ENCODE data around the gene EPHA6.
"Not testable (repeated sequence)": the region's sequence is repeated elsewhere in the genome, so short reads cannot be mapped to it uniquely, and the experiment has no call there.

EPHA6 gene

GRCh38 chr3:97197083-97197482, 382.7 kb downstream of the EPHA6 start:
- DNase-seq: no peak

GRCh38 chr3:97197830-97198229, 383.4 kb downstream of the EPHA6 start:
- DNase-seq: no peak

GRCh38 chr3:97200387-97200786, 386.0 kb downstream of the EPHA6 start:
- DNase-seq: no peak

GRCh38 chr3:97201814-97202213, 387.4 kb downstream of the EPHA6 start:
- DNase-seq: no peak

GRCh38 chr3:97228966-97229365, 414.6 kb downstream of the EPHA6 start:
- DNase-seq: no peak

GRCh38 chr3:97230486-97230885, 416.1 kb downstream of the EPHA6 start:
- no peak for DNase-seq

GRCh38 chr3:97232393-97233034, 418.1 kb downstream of the EPHA6 start:
- no peak for DNase-seq

- no peak for DNase-seq
These were observed 420.8 kb downstream of the EPHA6 start for GRCh38 chr3:97235179-97235578.

- DNase-seq: peak; percentile 54
These were observed 421.4 kb downstream of the EPHA6 start for GRCh38 chr3:97235611-97236315.

- no peak for DNase-seq
These were observed 427.0 kb downstream of the EPHA6 start for GRCh38 chr3:97241417-97241816.

GRCh38 chr3:97245201-97245910, 431.0 kb downstream of the EPHA6 start:
- DNase-seq: no peak

GRCh38 chr3:97256060-97256459, 441.7 kb downstream of the EPHA6 start:
- no peak for DNase-seq

- no peak for DNase-seq
These were observed 443.7 kb downstream of the EPHA6 start for GRCh38 chr3:97257942-97258697.

- no peak for DNase-seq
These were observed 444.9 kb downstream of the EPHA6 start for GRCh38 chr3:97259263-97259662.

GRCh38 chr3:97264180-97264579, 449.8 kb downstream of the EPHA6 start:
- no peak for DNase-seq

- peak; percentile 35 for DNase-seq
These were observed 451.0 kb downstream of the EPHA6 start for GRCh38 chr3:97265237-97266005.

- DNase-seq: no peak
These were observed 454.8 kb downstream of the EPHA6 start for GRCh38 chr3:97269202-97269601.

- not testable (repeated sequence) for DNase-seq
These were observed 462.6 kb downstream of the EPHA6 start for GRCh38 chr3:97276879-97277550.

GRCh38 chr3:97277708-97278107, 463.3 kb downstream of the EPHA6 start:
- no peak for DNase-seq

- DNase-seq: no peak
These were observed 464.1 kb downstream of the EPHA6 start for GRCh38 chr3:97278506-97278905.

GRCh38 chr3:97291901-97292300, 477.5 kb downstream of the EPHA6 start:
- DNase-seq: no peak

- DNase-seq: no peak
These were observed 479.3 kb downstream of the EPHA6 start for GRCh38 chr3:97293596-97294131.
